Liver (tissue), 9 donors: Measurements from ENCODE around the gene STKLD1. TPM values are rescaled to one million over a fixed set of nuclear protein-coding genes. Genes with fewer than 3 reads are reported as not detected.

Source experiments
- DNase-seq: peaks from one replicate; pipeline ENCODE4 v3.0.0-alpha.2; 2017; ENCODE audit warnings: low spot score
- H3K27ac ChIP-seq, 2 donors: one replicate each; pipeline ENCODE4 v1.7.0; 2013; ENCODE audit warnings: inconsistent platforms in 2 of 2, low read length in 2 of 2, control low read depth in 1 of 2, low read depth in 1 of 2, mild to moderate bottlenecking in 1 of 2
- H3K27me3 ChIP-seq, 4 donors: one replicate each; pipeline versions ENCODE4 v1.6.1 to v1.7.0; 2013; ENCODE audit warnings: low read length in 3 of 4, inconsistent platforms in 1 of 4, mild to moderate bottlenecking in 1 of 4, moderate library complexity in 1 of 4; ENCODE audit not compliant: control insufficient read depth in 4 of 4, insufficient read depth in 4 of 4
- H3K36me3 ChIP-seq, 4 donors: one replicate each; pipeline versions ENCODE4 v1.6.1 to v1.7.0; 2013; ENCODE audit warnings: low read length in 3 of 4, mild to moderate bottlenecking in 3 of 4, low read depth in 1 of 4, moderate library complexity in 1 of 4; ENCODE audit not compliant: control insufficient read depth in 4 of 4, insufficient read depth in 3 of 4
- H3K4me1 ChIP-seq, 4 donors: one replicate each; pipeline versions ENCODE4 v1.6.1 to v1.7.0; 2013; ENCODE audit warnings: low read length in 3 of 4, mild to moderate bottlenecking in 3 of 4, moderate library complexity in 1 of 4; ENCODE audit not compliant: control insufficient read depth in 4 of 4, insufficient read depth in 4 of 4
- H3K4me3 ChIP-seq, 3 donors: one replicate each; pipeline versions ENCODE4 v1.6.1 to v1.7.0; 2013; ENCODE audit warnings: low read length in 3 of 3, control low read depth in 1 of 3, low read depth in 1 of 3, mild to moderate bottlenecking in 1 of 3
- H3K9ac ChIP-seq, 2 donors: one replicate each; pipeline ENCODE4 v1.7.0; 2013; ENCODE audit warnings: low read length in 2 of 2, mild to moderate bottlenecking in 2 of 2, moderate library complexity in 2 of 2, control low read depth in 1 of 2, low read depth in 1 of 2
- H3K9me3 ChIP-seq, 4 donors: one replicate each; pipeline versions ENCODE4 v1.6.1 to v1.7.0; 2013; ENCODE audit warnings: low read length in 3 of 4; ENCODE audit not compliant: control insufficient read depth in 4 of 4
- CTCF ChIP-seq: fragments of 150-350 bp; IDR thresholded peaks from 2 replicates; pipeline ENCODE4 v1.5.1; 2017; ENCODE audit warnings: improper control_type of control experiment, low read depth, low read length; ENCODE audit not compliant: missing input control
- FOXA1 ChIP-seq: IDR thresholded peaks from 2 replicates; pipeline ENCODE4 v1.6.1; 2016; ENCODE audit warnings: antibody characterized with exemption
- FOXA2 ChIP-seq: IDR thresholded peaks from 2 replicates; pipeline ENCODE4 v1.6.1; 2016; ENCODE audit warnings: antibody characterized with exemption
- HNF4A ChIP-seq, 2 donors: conservative IDR thresholded peaks; 2 replicates each; pipeline ENCODE4 v1.6.1; 2016; ENCODE audit warnings: antibody characterized with exemption in 2 of 2, mild to moderate bottlenecking in 2 of 2
- JUND ChIP-seq, 2 donors: IDR thresholded peaks; 2 replicates each; pipeline ENCODE4 v1.6.1; 2016; ENCODE audit warnings: antibody characterized with exemption in 2 of 2
- MAX ChIP-seq: IDR thresholded peaks from 2 replicates; pipeline ENCODE4 v1.6.1; 2016; ENCODE audit warnings: antibody characterized with exemption
- NR2F2 ChIP-seq: IDR thresholded peaks from 2 replicates; pipeline ENCODE4 v1.6.1; 2016; ENCODE audit warnings: antibody characterized with exemption
- RAD21 ChIP-seq, 2 donors: IDR thresholded peaks; 2 replicates each; pipeline ENCODE4 v1.6.1; 2016; ENCODE audit warnings: antibody characterized with exemption in 2 of 2, mild to moderate bottlenecking in 2 of 2
- REST ChIP-seq: IDR thresholded peaks from 2 replicates; pipeline ENCODE4 v1.6.1; 2016; ENCODE audit warnings: antibody characterized with exemption, mild to moderate bottlenecking
- RXRA ChIP-seq, 2 donors: IDR thresholded peaks; 2 replicates each; pipeline ENCODE4 v1.6.1; 2017 to 2018; ENCODE audit warnings: antibody characterized with exemption in 2 of 2, mild to moderate bottlenecking in 1 of 2
- SP1 ChIP-seq: IDR thresholded peaks from 2 replicates; pipeline ENCODE4 v1.6.1; 2018; ENCODE audit warnings: antibody characterized with exemption, mild to moderate bottlenecking
- YY1 ChIP-seq: IDR thresholded peaks from 2 replicates; pipeline ENCODE4 v1.6.1; 2016; ENCODE audit warnings: antibody characterized with exemption, mild to moderate bottlenecking
- WGBS: extraction: QIAGEN DNeasy Blood & Tissue Kit; methylation state at CpG from one replicate; pipeline ENCODE4 v1.1.7; 2013; 5-methylcytosine and 5-hydroxymethylcytosine counted together
- polyA plus RNA-seq, 2 donors: library from polyadenylated mRNA; stranded (reverse) in 1 of 2; unstranded in 1 of 2; fragments of 200-250 nt in 1 of 2; fragments of >200 nt in 1 of 2; fragmentation: Nextera tagmentation in 1 of 2; extraction: Ambion mirVana in 1 of 2; gene quantifications; one replicate each; pipeline versions ENCODE4 v1.2.1 to v1.2.3, GENCODE V29; 2013 to 2015
- total RNA-seq, 2 donors: library from RNA; depleted of rRNA; stranded (reverse); fragments of >200 nt; gene quantifications; one replicate each; pipeline ENCODE4 v1.2.3, GENCODE V29; 2014
- TF ChIP-seq, protein P1 (sequence below): IDR thresholded peaks from 2 replicates; pipeline ENCODE4 v1.6.1; 2016; ENCODE audit warnings: antibody characterized with exemption
- donor health status: healthy.
- donor health status: healthy.
- donor health status: healthy.
- donor health status: healthy.
- donor health status: healthy.

STKLD1 gene
- total and polyA plus RNA-seq, 4 donors: 0.25 to 0.85 (median 0.33) TPM

DNA sequence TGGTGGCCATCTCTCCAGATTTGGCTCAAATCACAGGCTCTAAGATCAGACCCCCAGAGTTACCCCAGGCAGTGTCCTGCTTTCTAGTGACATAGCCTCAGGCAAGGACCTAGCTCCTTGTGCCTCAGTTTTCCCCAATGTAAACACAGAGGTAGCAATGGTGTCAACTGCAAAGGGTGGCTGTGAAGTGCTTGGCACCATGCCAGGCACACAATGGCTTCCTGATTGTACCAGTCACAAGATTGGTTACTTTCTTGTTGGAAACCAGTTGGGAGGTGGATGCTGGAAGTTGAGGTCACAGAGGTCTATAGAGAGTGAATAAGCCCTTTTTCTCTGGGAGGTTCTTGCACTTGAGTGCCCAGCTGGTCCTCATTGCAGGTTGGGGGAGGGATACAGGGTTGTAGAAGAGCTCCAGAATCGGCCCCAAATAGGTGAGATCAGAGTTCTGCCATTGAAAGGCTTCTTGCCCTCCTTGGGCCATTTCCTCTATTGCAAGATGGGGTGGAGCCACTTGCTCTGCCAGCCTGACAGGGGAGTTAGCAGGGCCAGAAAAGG is 2.3 kb downstream of the STKLD1 start:
- H3K9ac ChIP-seq: no peak overlapping the region
- TF ChIP-seq FOXA1 (no peak), YY1 (no peak), FOXA2 (no peak), RAD21 (IDR thresholded peaks at IDR 0.05) (no peak), NR2F2 (no peak), CTCF (no peak), JUND (IDR thresholded peaks at IDR 0.05) (no peak), REST (no peak), HNF4A (conservative IDR thresholded peaks at IDR 0.05) (no peak), SP1 (no peak)
- TF ChIP-seq, protein P1, sequence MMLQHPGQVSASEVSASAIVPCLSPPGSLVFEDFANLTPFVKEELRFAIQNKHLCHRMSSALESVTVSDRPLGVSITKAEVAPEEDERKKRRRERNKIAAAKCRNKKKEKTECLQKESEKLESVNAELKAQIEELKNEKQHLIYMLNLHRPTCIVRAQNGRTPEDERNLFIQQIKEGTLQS: no peak
- H3K27me3 ChIP-seq: no peaks in the 10 kb centered on the region
- WGBS: 94% methylated on average over 1 of the region's 1 CpG
- DNase-seq: no peak
- H3K27ac ChIP-seq: no peak overlapping the region
- H3K4me3 ChIP-seq: no peak overlapping the region
- H3K36me3 ChIP-seq: no peaks in the 10 kb centered on the region
- no peaks in the 10 kb centered on the region for H3K9me3 ChIP-seq
- H3K4me1 ChIP-seq: peaks cover 0 to 19% (median 9%) of the 10 kb centered on the region in 4 donors

DNA sequence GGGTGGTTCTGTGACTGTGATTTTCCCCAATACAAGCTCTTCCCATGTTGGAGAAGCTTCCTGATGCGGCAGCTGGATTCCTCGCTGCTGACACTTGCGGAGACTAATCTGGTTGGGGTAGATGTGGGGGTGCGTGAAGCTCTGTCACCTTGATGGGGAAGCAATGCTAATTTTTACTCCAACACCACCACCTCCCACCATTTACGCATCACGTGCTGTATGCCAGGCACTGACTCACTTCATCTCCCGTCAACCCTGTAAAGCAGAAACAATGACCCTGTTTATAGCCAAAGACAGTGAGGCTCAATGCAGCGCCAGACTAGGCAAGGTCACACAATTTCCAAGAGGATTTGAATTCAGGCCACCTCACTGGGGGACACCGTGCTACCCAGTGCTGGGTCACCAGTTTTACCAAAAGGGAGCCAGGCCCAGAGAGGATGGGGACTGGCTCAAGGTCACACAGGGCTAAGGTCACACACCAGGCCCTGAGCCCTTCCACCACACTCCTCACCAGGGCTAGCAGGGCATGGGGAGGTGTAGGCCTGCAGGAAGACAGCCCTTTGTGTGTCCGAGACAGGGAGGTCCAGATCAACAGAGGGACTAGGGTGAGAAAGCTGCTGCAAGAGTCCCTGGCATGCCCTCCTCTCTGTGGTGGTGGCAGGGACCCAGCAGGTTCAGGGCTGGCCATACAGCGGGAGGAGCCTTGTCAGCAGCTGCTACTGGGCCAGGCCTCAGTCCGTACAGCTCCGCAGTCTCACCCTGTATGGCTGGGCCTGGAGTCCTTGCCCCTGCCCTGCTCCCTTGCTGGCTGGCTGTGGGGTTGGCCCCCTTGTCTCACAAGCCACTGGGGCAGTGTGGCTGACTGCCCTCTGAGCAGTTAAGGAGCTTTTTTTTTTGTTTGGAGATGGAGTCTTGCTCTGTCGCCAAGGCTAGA is 3.3 kb downstream of the STKLD1 start:
- Histone ChIP-seq H3K4me3 (no peak overlapping the region), H3K9ac (no peak overlapping the region), H3K36me3 (no peaks in the 10 kb centered on the region), H3K27me3 (no peaks in the 10 kb centered on the region), H3K27ac (no peak overlapping the region), H3K9me3 (no peaks in the 10 kb centered on the region), H3K4me1 (peaks cover 0 to 11% (median 5%) of the 10 kb centered on the region in 4 donors)
- DNase-seq: no peak
- 97% methylated on average over 14 of the region's 14 CpGs for WGBS
- no peak for TF ChIP-seq RXRA (IDR thresholded peaks at IDR 0.05)
- TF ChIP-seq, protein P1: no peak
- TF ChIP-seq JUND (IDR thresholded peaks at IDR 0.05): no peak
- no peak for TF ChIP-seq FOXA2
- no peak for TF ChIP-seq HNF4A (conservative IDR thresholded peaks at IDR 0.05)
- no peak for TF ChIP-seq MAX
